HepG2 (cell line): ENCODE results near the gene SGCE. TPM values are rescaled to one million over a fixed set of nuclear protein-coding genes. Genes with fewer than 3 reads are reported as not detected.

Experiments
- ATAC-seq: fragments of 200-7000 bp; cut with Tn5 transposase; 3 replicates; pipeline ENCODE4 v1.9.1; 2020; ENCODE audit warnings: mild to moderate bottlenecking, moderate library complexity
- BruUV-seq: library from RNA; stranded (reverse); fragments of 400-500 nt; replicated peaks from 2 replicates; lab custom pipeline; 2021; lab: Mats Ljungman, UMichigan
- CTCF ChIA-PET: fragments of 300-600 bp; formaldehyde crosslinking; extraction: SDS; loops from one replicate; lab custom pipeline; 2021; ENCODE audit warnings: low total read pairs, inconsistent platforms, low intra/inter-chr PET ratio; lab: Yijun Ruan, JAX
- POLR2A ChIA-PET: fragments of 350-600 bp; sonication (Branson Sonifier 250); formaldehyde crosslinking; loops from one replicate; lab custom pipeline; 2020; ENCODE audit warnings: antibody characterized with exemption, inconsistent platforms; lab: Yijun Ruan, JAX
- DNase-seq: peaks from one replicate; pipeline ENCODE4 v3.0.0-alpha.2; 2015; ENCODE audit warnings: low spot score
- FAIRE-seq: peaks from 3 replicates; lab custom pipeline; 2011; peaks lifted over from hg19 to GRCh38; lab: Jason Lieb, UNC
- H2AFZ ChIP-seq: one replicate; pipeline ENCODE4 v1.6.1; 2011; ENCODE audit warnings: low read length, inconsistent platforms
- H3K27ac ChIP-seq: fragments of 300-600 bp; 3 replicates; pipeline ENCODE4 v1.8.0; 2011; ENCODE audit warnings: mixed run types, mild to moderate bottlenecking, mixed read lengths, low read length, inconsistent platforms; ENCODE audit not compliant: insufficient read depth; ENCODE audit errors: extremely low read length
- H3K27me3 ChIP-seq, 2 experiments: fragments of 200-600 bp in 1 of 2; 2 replicates in 1 of 2; 3 replicates in 1 of 2; pipeline versions ENCODE4 v1.6.0 to v1.8.0; 2011; ENCODE audit warnings: low read length in 2 of 2, mild to moderate bottlenecking in 2 of 2, moderate library complexity in 2 of 2, inconsistent platforms in 1 of 2; ENCODE audit not compliant: insufficient read depth in 2 of 2, control insufficient read depth in 1 of 2
- H3K36me3 ChIP-seq, 2 experiments: fragments of 200-600 bp in 1 of 2; replicated peaks in 1 of 2; 2 replicates in 1 of 2; 3 replicates in 1 of 2; pipeline versions ENCODE4 v1.5.1 to v1.8.0; 2011; ENCODE audit warnings: low read length in 2 of 2, inconsistent platforms in 1 of 2; ENCODE audit not compliant: insufficient read depth in 2 of 2, control insufficient read depth in 1 of 2
- H3K4me1 ChIP-seq: 2 replicates; pipeline ENCODE4 v1.5.1; 2012; ENCODE audit warnings: low read length, inconsistent platforms; ENCODE audit not compliant: insufficient read depth
- H3K4me2 ChIP-seq: 2 replicates; pipeline ENCODE4 v1.6.0; 2011; ENCODE audit warnings: low read depth, low read length, inconsistent platforms
- H3K4me3 ChIP-seq, 3 experiments: fragments of 200-600 bp in 1 of 3; sonication (generic), shearing (Covaris generic) in 1 of 3; replicated peaks in 1 of 3; 2 replicates each; pipeline ENCODE4 v1.5.1; 2011 to 2016; ENCODE audit warnings: low read length in 3 of 3, inconsistent platforms in 2 of 3, low read depth in 2 of 3, mild to moderate bottlenecking in 2 of 3, control low read depth in 1 of 3, mixed read lengths in 1 of 3; ENCODE audit not compliant: insufficient read depth in 1 of 3
- H3K79me2 ChIP-seq: one replicate; pipeline ENCODE4 v1.6.1; 2011; ENCODE audit warnings: low read length, inconsistent platforms; ENCODE audit not compliant: insufficient read depth
- H3K9ac ChIP-seq: 2 replicates; pipeline ENCODE4 v1.6.0; 2011; ENCODE audit warnings: mild to moderate bottlenecking, low read depth, low read length, inconsistent platforms; ENCODE audit not compliant: insufficient read depth
- H3K9me3 ChIP-seq: 2 replicates; pipeline ENCODE4 v1.5.1; 2012; ENCODE audit warnings: mild to moderate bottlenecking, low read length
- H4K20me1 ChIP-seq: 2 replicates; pipeline ENCODE4 v1.6.0; 2011; ENCODE audit warnings: inconsistent platforms, mild to moderate bottlenecking, low read length, moderate library complexity; ENCODE audit not compliant: insufficient read depth
- CAMTA2 ChIP-seq: sonication (generic); formaldehyde crosslinking; IDR thresholded peaks from 2 replicates; pipeline ENCODE4 v1.4.0; 2020; ENCODE audit warnings: mild to moderate bottlenecking, missing genetic modification reagents, borderline replicate concordance
- DR1 ChIP-seq: sonication (generic); formaldehyde crosslinking; IDR thresholded peaks from 2 replicates; pipeline ENCODE4 v1.8.0; 2021; ENCODE audit warnings: mild to moderate bottlenecking, missing genetic modification reagents, inconsistent platforms
- ETV6 ChIP-seq: sonication (generic); formaldehyde crosslinking; conservative IDR thresholded peaks from 2 replicates; pipeline ENCODE4 v1.4.0; 2020; ENCODE audit warnings: missing genetic modification reagents
- KDM5B ChIP-seq: sonication (generic); formaldehyde crosslinking; IDR thresholded peaks from 2 replicates; pipeline ENCODE4 v1.4.0; 2020; ENCODE audit warnings: missing genetic modification reagents, mild to moderate bottlenecking, borderline replicate concordance
- MAFF ChIP-seq: IDR thresholded peaks from 2 replicates; pipeline ENCODE4 v1.6.1; 2011; ENCODE audit warnings: low read depth, low read length, improper control_type of control experiment
- MTF1 ChIP-seq: sonication (generic); formaldehyde crosslinking; IDR thresholded peaks from 2 replicates; pipeline ENCODE4 v1.5.0; 2020; ENCODE audit warnings: missing genetic modification reagents
- MXI1 ChIP-seq: IDR thresholded peaks from 3 replicates; pipeline ENCODE4 v1.6.1; 2012; ENCODE audit warnings: low read depth, low read length, inconsistent platforms, borderline replicate concordance
- MYC ChIP-seq: sonication (generic); formaldehyde crosslinking; IDR thresholded peaks from 2 replicates; pipeline ENCODE4 v1.9.0; 2021; ENCODE audit warnings: missing genetic modification reagents, borderline replicate concordance
- MZF1 ChIP-seq: sonication (generic); formaldehyde crosslinking; IDR thresholded peaks from 2 replicates; pipeline ENCODE4 v1.8.1; 2023; ENCODE audit warnings: mild to moderate bottlenecking, missing genetic modification reagents, borderline replicate concordance
- NR2C2 ChIP-seq: sonication (generic); formaldehyde crosslinking; IDR thresholded peaks from 2 replicates; pipeline ENCODE4 v1.4.0; 2020; ENCODE audit warnings: missing genetic modification reagents, mild to moderate bottlenecking, moderate library complexity, borderline replicate concordance
- PAX8 ChIP-seq: sonication (generic); formaldehyde crosslinking; IDR thresholded peaks from 2 replicates; pipeline ENCODE4 v1.8.0; 2022; ENCODE audit warnings: mild to moderate bottlenecking, missing genetic modification reagents, borderline replicate concordance
- REPIN1 ChIP-seq: sonication (generic); formaldehyde crosslinking; IDR thresholded peaks from 2 replicates; pipeline ENCODE4 v1.8.0; 2022; ENCODE audit warnings: missing genetic modification reagents, low read depth, mild to moderate bottlenecking, borderline replicate concordance
- RFXANK ChIP-seq: IDR thresholded peaks from 2 replicates; pipeline ENCODE4 v1.6.1; 2016
- SAFB2 ChIP-seq: sonication (generic); formaldehyde crosslinking; IDR thresholded peaks from 2 replicates; pipeline ENCODE4 v1.5.1; 2020; ENCODE audit warnings: missing genetic modification reagents, low read depth, mild to moderate bottlenecking, borderline replicate concordance
- SAP130 ChIP-seq: IDR thresholded peaks from 2 replicates; pipeline ENCODE4 v1.6.1; 2016; ENCODE audit warnings: low read depth
- SMARCE1 ChIP-seq: fragments of 450-650 bp; IDR thresholded peaks from 2 replicates; pipeline ENCODE4 v1.6.1; 2017; ENCODE audit warnings: borderline replicate concordance
- TRIM22 ChIP-seq: fragments of 450-650 bp; IDR thresholded peaks from 2 replicates; pipeline ENCODE4 v1.6.1; 2017
- ZFP82 ChIP-seq: sonication (generic); formaldehyde crosslinking; IDR thresholded peaks from 2 replicates; pipeline ENCODE4 v1.5.1; 2020; ENCODE audit warnings: mild to moderate bottlenecking, missing genetic modification reagents, borderline replicate concordance
- ZNF326 ChIP-seq: sonication (generic); formaldehyde crosslinking; IDR thresholded peaks from 2 replicates; pipeline ENCODE4 v1.4.0; 2020; ENCODE audit warnings: missing genetic modification reagents, borderline replicate concordance
- ZNF451 ChIP-seq: sonication (generic); formaldehyde crosslinking; IDR thresholded peaks from 2 replicates; pipeline ENCODE4 v1.5.0; 2020; ENCODE audit warnings: mild to moderate bottlenecking, missing genetic modification reagents
- whole genome bisulfite sequencing: methylation state at CpG from one replicate; pipeline ENCODE4 v1.1.6; 2017; ENCODE audit warnings: low lambda C conversion rate; 5-methylcytosine and 5-hydroxymethylcytosine counted together
- in situ Hi-C: cut with HindIII; loops from 2 replicates; pipeline ENCODE4 v1.10.0; 2017; ENCODE audit warnings: low pct_unique_long_range_greater_than_20kb; ENCODE audit not compliant: extremely low pct_ligation_motif_present
- intact Hi-C: fragments of 100-400 bp; cut with micrococcal nuclease; formaldehyde crosslinking; loops from one replicate; pipeline ENCODE4 v1.10.0; 2022; ENCODE audit not compliant: unreplicated experiment
- polyA plus RNA-seq, 8 experiments: library from polyadenylated mRNA; depleted of rRNA in 3 of 8; stranded (reverse) in 7 of 8; unstranded in 1 of 8; fragments of >200 nt; fragmentation: Illumina TruSeq in 4 of 8; extraction: Trizol in 4 of 8; gene quantifications; 2 replicates each; pipeline versions ENCODE4 v1.2.1 to v1.2.3, GENCODE V29; 2011 to 2016; ENCODE audit warnings: low read depth in 4 of 8, missing spikeins in 1 of 8, mixed read lengths in 1 of 8; ENCODE audit not compliant: insufficient read depth in 1 of 8
- total RNA-seq, 5 experiments: library from RNA; depleted of rRNA; stranded (reverse); fragments of >200 nt; fragmentation: Illumina TruSeq; extraction: Trizol; gene quantifications; 2 replicates each; pipeline ENCODE4 v1.2.3, GENCODE V29; 2016; ENCODE audit warnings: low read depth in 1 of 5
- TF ChIP-seq, protein P1 (sequence below): IDR thresholded peaks from 2 replicates; pipeline ENCODE4 v1.6.1; 2018; ENCODE audit warnings: missing genetic modification reagents
- TF ChIP-seq, protein P2 (sequence below): IDR thresholded peaks from 2 replicates; pipeline ENCODE4 v1.6.1; 2016; ENCODE audit warnings: missing compliant biosample characterization, missing genetic modification reagents, borderline replicate concordance

The SGCE gene
- total and polyA plus RNA-seq, 2 of the 13 experiments (the other 11 are each of a cell fraction or from before 2014, with no cell fraction given), result 52.3 to 71.1 TPM

GRCh38 chr7:94632338-94633013 lies 23.5 kb downstream of the SGCE start:
- no peak for FAIRE-seq
- CTCF ChIA-PET, result no interaction called here
- peak overlapping the region; percentile 69 for H3K27ac ChIP-seq
- no peaks in the 10 kb centered on the region for H4K20me1 ChIP-seq
- POLR2A ChIA-PET, result interaction anchor here (1.1 to 3.0 kb wide), 5 partner anchors 9 to 24 kb away, joined by 3 to 23 read pairs (median 4); partner anchors contain the start of gene SGCE
- no TSS peak for BruUV-seq
- peaks cover 77% of the 10 kb centered on the region for H3K4me1 ChIP-seq
- no peaks in the 10 kb centered on the region for H3K27me3 ChIP-seq
- ATAC-seq, result peak; percentile 72
- 47% methylated on average over 5 of the region's 5 CpGs for WGBS
- peak overlapping the region in 1 of 3 experiments; percentile 3; a peak in 1 of 6 replicates for H3K4me3 ChIP-seq
- DNase-seq, result no peak
- peaks cover 67% of the 10 kb centered on the region for H3K79me2 ChIP-seq
- H3K9ac ChIP-seq, result peak overlapping the region; percentile 25; the same call in 1 of the 2 replicates
- H3K4me2 ChIP-seq, result peak overlapping the region; percentile 43
- 0 out of 5 replicates have a peak, but pooled peaks cover 0 to under 1% of the 10 kb centered on the region in 2 experiments for H3K36me3 ChIP-seq
- in situ Hi-C loops (no loop called here), intact Hi-C loops (no loop called here)
- no peak overlapping the region for H2AFZ ChIP-seq
- H3K9me3 ChIP-seq, result no peaks in the 10 kb centered on the region
- TF ChIP-seq MYC, result no peak
- TF ChIP-seq ZFP82 (CRISPR knock-in tag), result no peak
- TF ChIP-seq SMARCE1, result no peak
- no peak for TF ChIP-seq ETV6
- TF ChIP-seq REPIN1, result no peak
- TF ChIP-seq SAFB2 (CRISPR knock-in tag), result no peak
- no peak for TF ChIP-seq TRIM22
- no peak for TF ChIP-seq NR2C2
- no peak for TF ChIP-seq PAX8 (CRISPR knock-in tag)
- no peak for TF ChIP-seq CAMTA2 (CRISPR knock-in tag)
- TF ChIP-seq, protein P1, sequence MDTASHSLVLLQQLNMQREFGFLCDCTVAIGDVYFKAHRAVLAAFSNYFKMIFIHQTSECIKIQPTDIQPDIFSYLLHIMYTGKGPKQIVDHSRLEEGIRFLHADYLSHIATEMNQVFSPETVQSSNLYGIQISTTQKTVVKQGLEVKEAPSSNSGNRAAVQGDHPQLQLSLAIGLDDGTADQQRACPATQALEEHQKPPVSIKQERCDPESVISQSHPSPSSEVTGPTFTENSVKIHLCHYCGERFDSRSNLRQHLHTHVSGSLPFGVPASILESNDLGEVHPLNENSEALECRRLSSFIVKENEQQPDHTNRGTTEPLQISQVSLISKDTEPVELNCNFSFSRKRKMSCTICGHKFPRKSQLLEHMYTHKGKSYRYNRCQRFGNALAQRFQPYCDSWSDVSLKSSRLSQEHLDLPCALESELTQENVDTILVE (CRISPR knock-in tag), result no peak
- TF ChIP-seq MTF1 (CRISPR knock-in tag), result no peak
- 0 out of 2 replicates have a peak, but pooled peaks have one; percentile 9 for TF ChIP-seq MAFF
- no peak for TF ChIP-seq DR1 (CRISPR knock-in tag)
- no peak for TF ChIP-seq MZF1
- no peak for TF ChIP-seq RFXANK (CRISPR knock-in tag)
- TF ChIP-seq ZNF326 (CRISPR knock-in tag), result no peak
- no peak for TF ChIP-seq ZNF451
- TF ChIP-seq KDM5B (CRISPR knock-in tag), result no peak
- TF ChIP-seq MXI1, result peak; percentile 25; the same call in 1 of the 3 replicates
- TF ChIP-seq SAP130 (CRISPR knock-in tag), result 0 out of 2 replicates have a peak, but pooled peaks have one; percentile 8
- TF ChIP-seq, protein P2, sequence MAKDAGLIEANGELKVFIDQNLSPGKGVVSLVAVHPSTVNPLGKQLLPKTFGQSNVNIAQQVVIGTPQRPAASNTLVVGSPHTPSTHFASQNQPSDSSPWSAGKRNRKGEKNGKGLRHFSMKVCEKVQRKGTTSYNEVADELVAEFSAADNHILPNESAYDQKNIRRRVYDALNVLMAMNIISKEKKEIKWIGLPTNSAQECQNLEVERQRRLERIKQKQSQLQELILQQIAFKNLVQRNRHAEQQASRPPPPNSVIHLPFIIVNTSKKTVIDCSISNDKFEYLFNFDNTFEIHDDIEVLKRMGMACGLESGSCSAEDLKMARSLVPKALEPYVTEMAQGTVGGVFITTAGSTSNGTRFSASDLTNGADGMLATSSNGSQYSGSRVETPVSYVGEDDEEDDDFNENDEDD (CRISPR knock-in tag), result no peak
